ENCODE results near the gene PKD2L2.

Gene PKD2L2

GRCh38 chr5:137866541-137867388 lies 22.5 kb upstream of the PKD2L2 start:
- Mint-ChIP-seq H3K36me3 (ENCODE audit: low read depth) (no peaks in the 10 kb centered on the region), H3K27ac (no peak overlapping the region), H3K9me3 (no peaks in the 10 kb centered on the region), H3K27me3 (ENCODE audit: low read depth) (peaks cover 2% of the 10 kb centered on the region), H3K4me3 (no peak overlapping the region), H3K4me1 (ENCODE audit: low read depth) (peaks cover 7% of the 10 kb centered on the region)
- DNase-seq (ENCODE audit: low spot score), result no peak

GRCh38 chr5:137867664-137868063 lies 21.6 kb upstream of the PKD2L2 start, which contains the start of gene MYOT:
Gene MYOT (plus strand): TSS chr5:137867860. CDS start chr5:137870652, 2,792 bp downstream.
- Mint-ChIP-seq H3K4me1 (ENCODE audit: low read depth) (peaks cover 3% of the 10 kb centered on the region), H3K36me3 (ENCODE audit: low read depth) (no peaks in the 10 kb centered on the region), H3K9me3 (no peaks in the 10 kb centered on the region), H3K27ac (no peak within 1 kb of the TSS), H3K4me3 (no peak within 1 kb of the TSS), H3K27me3 (ENCODE audit: low read depth) (peaks cover 2% of the 10 kb centered on the region)
- no peak for DNase-seq (ENCODE audit: low spot score)

GRCh38 chr5:137870647-137871339 lies 18.5 kb upstream of the PKD2L2 start:
- no peak overlapping the region for H3K27ac Mint-ChIP-seq
- H3K4me3 Mint-ChIP-seq, result no peak overlapping the region
- H3K9me3 Mint-ChIP-seq, result no peaks in the 10 kb centered on the region
- H3K36me3 Mint-ChIP-seq (ENCODE audit: low read depth), result no peaks in the 10 kb centered on the region
- H3K4me1 Mint-ChIP-seq (ENCODE audit: low read depth), result peaks cover 3% of the 10 kb centered on the region
- peaks cover 2% of the 10 kb centered on the region for H3K27me3 Mint-ChIP-seq (ENCODE audit: low read depth)
- DNase-seq (ENCODE audit: low spot score), result no peak

- H3K9me3 Mint-ChIP-seq, result no peaks in the 10 kb centered on the region
- H3K27ac Mint-ChIP-seq, result no peak overlapping the region
- peaks cover 3% of the 10 kb centered on the region for H3K4me1 Mint-ChIP-seq (ENCODE audit: low read depth)
- H3K36me3 Mint-ChIP-seq (ENCODE audit: low read depth), result no peaks in the 10 kb centered on the region
- no peak overlapping the region for H3K4me3 Mint-ChIP-seq
- no peak for DNase-seq (ENCODE audit: low spot score)
- peaks cover 2% of the 10 kb centered on the region for H3K27me3 Mint-ChIP-seq (ENCODE audit: low read depth)
Observed at GRCh38 chr5:137871571-137871970, 17.7 kb upstream of the PKD2L2 start.

- Mint-ChIP-seq H3K27me3 (ENCODE audit: low read depth) (no peaks in the 10 kb centered on the region), H3K4me3 (no peak overlapping the region), H3K36me3 (ENCODE audit: low read depth) (no peaks in the 10 kb centered on the region), H3K4me1 (ENCODE audit: low read depth) (peaks cover 3% of the 10 kb centered on the region), H3K27ac (no peak overlapping the region), H3K9me3 (no peaks in the 10 kb centered on the region)
- no peak for DNase-seq (ENCODE audit: low spot score)
Observed at GRCh38 chr5:137872466-137872865, 16.8 kb upstream of the PKD2L2 start.

- H3K9me3 Mint-ChIP-seq, result no peaks in the 10 kb centered on the region
- no peak overlapping the region for H3K27ac Mint-ChIP-seq
- H3K36me3 Mint-ChIP-seq (ENCODE audit: low read depth), result no peaks in the 10 kb centered on the region
- DNase-seq (ENCODE audit: low spot score), result no peak
- no peaks in the 10 kb centered on the region for H3K4me1 Mint-ChIP-seq (ENCODE audit: low read depth)
- H3K4me3 Mint-ChIP-seq, result no peak overlapping the region
- H3K27me3 Mint-ChIP-seq (ENCODE audit: low read depth), result no peaks in the 10 kb centered on the region
Observed at GRCh38 chr5:137876101-137876500, 13.2 kb upstream of the PKD2L2 start.

GRCh38 chr5:137880313-137880712 lies 8.9 kb upstream of the PKD2L2 start:
- H3K36me3 Mint-ChIP-seq (ENCODE audit: low read depth), result no peaks in the 10 kb centered on the region
- no peak overlapping the region for H3K27ac Mint-ChIP-seq
- no peak overlapping the region for H3K4me3 Mint-ChIP-seq
- no peaks in the 10 kb centered on the region for H3K27me3 Mint-ChIP-seq (ENCODE audit: low read depth)
- no peaks in the 10 kb centered on the region for H3K4me1 Mint-ChIP-seq (ENCODE audit: low read depth)
- H3K9me3 Mint-ChIP-seq, result no peaks in the 10 kb centered on the region
- DNase-seq (ENCODE audit: low spot score), result no peak

GRCh38 chr5:137887831-137888230 lies 1.4 kb upstream of the PKD2L2 start:
- H3K27ac Mint-ChIP-seq, result no peak overlapping the region
- no peaks in the 10 kb centered on the region for H3K27me3 Mint-ChIP-seq (ENCODE audit: low read depth)
- no peaks in the 10 kb centered on the region for H3K36me3 Mint-ChIP-seq (ENCODE audit: low read depth)
- H3K9me3 Mint-ChIP-seq, result no peaks in the 10 kb centered on the region
- H3K4me1 Mint-ChIP-seq (ENCODE audit: low read depth), result peaks cover 14% of the 10 kb centered on the region
- no peak for DNase-seq (ENCODE audit: low spot score)
- peak overlapping the region; percentile 6 for H3K4me3 Mint-ChIP-seq

- Mint-ChIP-seq H3K36me3 (ENCODE audit: low read depth) (no peaks in the 10 kb centered on the region), H3K4me3 (peak overlapping the region; percentile 85), H3K9me3 (no peaks in the 10 kb centered on the region), H3K4me1 (ENCODE audit: low read depth) (peaks cover 14% of the 10 kb centered on the region), H3K27me3 (ENCODE audit: low read depth) (no peaks in the 10 kb centered on the region), H3K27ac (peak overlapping the region; percentile 86)
- DNase-seq (ENCODE audit: low spot score), result no peak
Observed at GRCh38 chr5:137888466-137888862, 793 bp upstream of the PKD2L2 start.

- H3K4me3 Mint-ChIP-seq, result no peak overlapping the region
- H3K36me3 Mint-ChIP-seq (ENCODE audit: low read depth), result no peaks in the 10 kb centered on the region
- peaks cover 2% of the 10 kb centered on the region for H3K27me3 Mint-ChIP-seq (ENCODE audit: low read depth)
- H3K9me3 Mint-ChIP-seq, result no peaks in the 10 kb centered on the region
- H3K27ac Mint-ChIP-seq, result no peak overlapping the region
- H3K4me1 Mint-ChIP-seq (ENCODE audit: low read depth), result peaks cover 14% of the 10 kb centered on the region
- no peak for DNase-seq (ENCODE audit: low spot score)
Observed at GRCh38 chr5:137890845-137891244, 1.6 kb downstream of the PKD2L2 start.

- Mint-ChIP-seq H3K36me3 (ENCODE audit: low read depth) (no peaks in the 10 kb centered on the region), H3K4me1 (ENCODE audit: low read depth) (peaks cover 11% of the 10 kb centered on the region), H3K27ac (no peak overlapping the region), H3K27me3 (ENCODE audit: low read depth) (peaks cover 2% of the 10 kb centered on the region), H3K9me3 (no peaks in the 10 kb centered on the region), H3K4me3 (no peak overlapping the region)
- DNase-seq (ENCODE audit: low spot score), result no peak
Observed at GRCh38 chr5:137891849-137892248, 2.6 kb downstream of the PKD2L2 start.

GRCh38 chr5:137894586-137894985 lies 5.3 kb downstream of the PKD2L2 start:
- no peak overlapping the region for H3K27ac Mint-ChIP-seq
- no peak for DNase-seq (ENCODE audit: low spot score)
- peaks cover 2% of the 10 kb centered on the region for H3K4me1 Mint-ChIP-seq (ENCODE audit: low read depth)
- no peak overlapping the region for H3K4me3 Mint-ChIP-seq
- H3K27me3 Mint-ChIP-seq (ENCODE audit: low read depth), result peaks cover 2% of the 10 kb centered on the region
- no peaks in the 10 kb centered on the region for H3K36me3 Mint-ChIP-seq (ENCODE audit: low read depth)
- no peaks in the 10 kb centered on the region for H3K9me3 Mint-ChIP-seq

- Mint-ChIP-seq H3K4me3 (no peak overlapping the region), H3K4me1 (ENCODE audit: low read depth) (peaks cover 4% of the 10 kb centered on the region), H3K27me3 (ENCODE audit: low read depth) (peaks cover 3% of the 10 kb centered on the region), H3K36me3 (ENCODE audit: low read depth) (no peaks in the 10 kb centered on the region), H3K9me3 (no peaks in the 10 kb centered on the region), H3K27ac (no peak overlapping the region)
- no peak for DNase-seq (ENCODE audit: low spot score)
Observed at GRCh38 chr5:137896560-137896959, 7.3 kb downstream of the PKD2L2 start.

GRCh38 chr5:137899493-137899892 lies 10.2 kb downstream of the PKD2L2 start:
- H3K36me3 Mint-ChIP-seq (ENCODE audit: low read depth), result no peaks in the 10 kb centered on the region
- peaks cover 4% of the 10 kb centered on the region for H3K4me1 Mint-ChIP-seq (ENCODE audit: low read depth)
- no peak overlapping the region for H3K27ac Mint-ChIP-seq
- no peak overlapping the region for H3K4me3 Mint-ChIP-seq
- H3K27me3 Mint-ChIP-seq (ENCODE audit: low read depth), result peaks cover 2% of the 10 kb centered on the region
- no peaks in the 10 kb centered on the region for H3K9me3 Mint-ChIP-seq
- DNase-seq (ENCODE audit: low spot score), result no peak
